Mesodermal cell (in vitro differentiated cells): Measurements from ENCODE around the gene CPZ.

Source experiments
- H3K27ac ChIP-seq: 2 replicates; pipeline ENCODE4 v1.7.0; 2013; ENCODE audit warnings: mild to moderate bottlenecking, low read depth, low read length, moderate library complexity; ENCODE audit not compliant: severe bottlenecking
- H3K36me3 ChIP-seq: 2 replicates; pipeline ENCODE4 v1.7.1; 2013; ENCODE audit warnings: mild to moderate bottlenecking, low read length, moderate library complexity; ENCODE audit not compliant: control insufficient read depth, insufficient read depth
- H3K4me1 ChIP-seq: one replicate; pipeline ENCODE4 v1.7.1; 2013; ENCODE audit warnings: mild to moderate bottlenecking, low read length; ENCODE audit not compliant: insufficient read depth, control insufficient read depth, poor library complexity, severe bottlenecking
- H3K4me3 ChIP-seq: 2 replicates; pipeline ENCODE4 v1.7.0; 2013; ENCODE audit warnings: low read length, control low read depth, mild to moderate bottlenecking; ENCODE audit not compliant: insufficient read depth, poor library complexity, severe bottlenecking; ENCODE audit errors: extremely low read depth
- H3K9me3 ChIP-seq: 2 replicates; pipeline ENCODE4 v1.7.1; 2013; ENCODE audit warnings: mild to moderate bottlenecking, low read length, moderate library complexity; ENCODE audit not compliant: control insufficient read depth
- WGBS, 2 experiments: methylation state at CpG; one replicate each; pipeline ENCODE4 v1.1.5; 2013; ENCODE audit warnings: missing lambda C conversion rate in 2 of 2; ENCODE audit not compliant: insufficient coverage in 2 of 2; 5-methylcytosine and 5-hydroxymethylcytosine counted together

The CPZ gene

GRCh38 chr4:8597319-8597718 lies 4.8 kb downstream of the CPZ start:
- Histone ChIP-seq H3K27ac (no peak overlapping the region), H3K4me3 (no peak overlapping the region), H3K36me3 (no peaks in the 10 kb centered on the region), H3K4me1 (peaks cover 16% of the 10 kb centered on the region), H3K9me3 (no peaks in the 10 kb centered on the region)
- WGBS, 2 experiments: 86 to 90% methylated on average over 13 of the region's 13 CpGs

GRCh38 chr4:8597791-8598190 lies 5.2 kb downstream of the CPZ start:
- Histone ChIP-seq H3K9me3 (no peaks in the 10 kb centered on the region), H3K4me1 (peaks cover 18% of the 10 kb centered on the region), H3K4me3 (no peak overlapping the region), H3K27ac (no peak overlapping the region), H3K36me3 (no peaks in the 10 kb centered on the region)
- 90 to 92% methylated on average over 6 to 12 of the region's 15 CpGs for WGBS, 2 experiments

- no peak overlapping the region for H3K4me3 ChIP-seq
- no peak overlapping the region for H3K27ac ChIP-seq
- H3K4me1 ChIP-seq: peaks cover 13% of the 10 kb centered on the region
- H3K36me3 ChIP-seq: no peaks in the 10 kb centered on the region
- 90 to 97% methylated on average over 16 to 19 of the region's 19 CpGs for WGBS, 2 experiments
- H3K9me3 ChIP-seq: no peaks in the 10 kb centered on the region
Measured at GRCh38 chr4:8598391-8599090, 6.0 kb downstream of the CPZ start.

- Histone ChIP-seq H3K4me3 (no peak overlapping the region), H3K27ac (no peak overlapping the region), H3K9me3 (no peaks in the 10 kb centered on the region), H3K36me3 (no peaks in the 10 kb centered on the region), H3K4me1 (peaks cover 13% of the 10 kb centered on the region)
- 87 to 98% methylated on average over 6 to 8 of the region's 8 CpGs for WGBS, 2 experiments
Measured at GRCh38 chr4:8599091-8599460, 6.5 kb downstream of the CPZ start.

GRCh38 chr4:8599657-8600056 lies 7.1 kb downstream of the CPZ start:
- 67 to 73% methylated on average over 5 to 8 of the region's 9 CpGs for WGBS, 2 experiments

GRCh38 chr4:8600266-8600665 lies 7.7 kb downstream of the CPZ start:
- 87 to 93% methylated on average over 13 of the region's 13 CpGs for WGBS, 2 experiments
- Histone ChIP-seq H3K4me1 (peaks cover 13% of the 10 kb centered on the region), H3K9me3 (no peaks in the 10 kb centered on the region), H3K27ac (no peak overlapping the region), H3K4me3 (no peak overlapping the region), H3K36me3 (no peaks in the 10 kb centered on the region)

More at GRCh38 chr4:8599657-8600056, 7.1 kb downstream of the CPZ start:
- Histone ChIP-seq H3K4me1 (peaks cover 13% of the 10 kb centered on the region), H3K9me3 (no peaks in the 10 kb centered on the region), H3K4me3 (no peak overlapping the region), H3K36me3 (no peaks in the 10 kb centered on the region), H3K27ac (no peak overlapping the region)

- Histone ChIP-seq H3K27ac (no peak overlapping the region), H3K4me1 (peaks cover 13% of the 10 kb centered on the region), H3K36me3 (no peaks in the 10 kb centered on the region), H3K4me3 (no peak overlapping the region), H3K9me3 (no peaks in the 10 kb centered on the region)
- WGBS, 2 experiments: 87 to 93% methylated on average over 11 of the region's 12 CpGs
Measured at GRCh38 chr4:8600686-8601085, 8.1 kb downstream of the CPZ start.

- no peak overlapping the region for H3K4me3 ChIP-seq
- peaks cover 13% of the 10 kb centered on the region for H3K4me1 ChIP-seq
- 94 to 98% methylated on average over 14 to 19 of the region's 23 CpGs for WGBS, 2 experiments
- no peak overlapping the region for H3K27ac ChIP-seq
- no peaks in the 10 kb centered on the region for H3K9me3 ChIP-seq
- H3K36me3 ChIP-seq: no peaks in the 10 kb centered on the region
Measured at GRCh38 chr4:8601086-8601485, 8.5 kb downstream of the CPZ start.

GRCh38 chr4:8601556-8601955 lies 9.0 kb downstream of the CPZ start:
- no peak overlapping the region for H3K27ac ChIP-seq
- no peaks in the 10 kb centered on the region for H3K36me3 ChIP-seq
- no peak overlapping the region for H3K4me3 ChIP-seq
- no peaks in the 10 kb centered on the region for H3K9me3 ChIP-seq
- H3K4me1 ChIP-seq: peaks cover 13% of the 10 kb centered on the region
- 77 to 93% methylated on average over 5 to 8 of the region's 10 CpGs for whole genome bisulfite sequencing, 2 experiments

- WGBS, 2 experiments: 90 to 91% methylated on average over 13 to 16 of the region's 19 CpGs
Measured at GRCh38 chr4:8602686-8603430, 10.3 kb downstream of the CPZ start.

GRCh38 chr4:8603931-8604330 lies 11.4 kb downstream of the CPZ start:
- Histone ChIP-seq H3K4me3 (no peak overlapping the region), H3K4me1 (peaks cover 13% of the 10 kb centered on the region), H3K27ac (no peak overlapping the region), H3K9me3 (no peaks in the 10 kb centered on the region), H3K36me3 (no peaks in the 10 kb centered on the region)
- whole genome bisulfite sequencing, 2 experiments: 89 to 92% methylated on average over 18 to 22 of the region's 22 CpGs

More at GRCh38 chr4:8602686-8603430, 10.3 kb downstream of the CPZ start:
- no peaks in the 10 kb centered on the region for H3K36me3 ChIP-seq
- H3K4me1 ChIP-seq: peaks cover 13% of the 10 kb centered on the region
- no peak overlapping the region for H3K4me3 ChIP-seq
- no peak overlapping the region for H3K27ac ChIP-seq
- no peaks in the 10 kb centered on the region for H3K9me3 ChIP-seq
